PC-9 (cell line): ENCODE measurements around the gene ATP2B2. TPM values are rescaled to one million over a fixed set of nuclear protein-coding genes. Genes with fewer than 3 reads are reported as not detected.

Source experiments
- BruUV-seq: library from RNA; stranded (reverse); fragments of 400-500 nt; replicated peaks from 2 replicates; lab custom pipeline; 2021; lab: Mats Ljungman, UMichigan
- CTCF ChIA-PET: fragments of 300-600 bp; sonication (Branson Sonifier 250); formaldehyde crosslinking; loops from one replicate; lab custom pipeline; 2022; ENCODE audit warnings: antibody characterized with exemption; lab: Charles Lee
- POLR2A ChIA-PET: fragments of 300-600 bp; sonication (Branson Sonifier 250); formaldehyde crosslinking; loops from one replicate; lab custom pipeline; 2022; ENCODE audit warnings: antibody characterized with exemption; ENCODE audit not compliant: unreplicated experiment; lab: Charles Lee
- DNase-seq, 2 experiments: peaks; one replicate each; pipeline versions ENCODE4 v3.0.0 to v3.0.0-alpha.2; 2015 to 2022; ENCODE audit warnings: mixed read lengths in 1 of 2
- H2AFZ ChIP-seq: fragments of 200-600 bp; sonication (generic); 2 replicates; pipeline ENCODE4 v1.8.1; 2017; ENCODE audit warnings: antibody characterized with exemption
- H3F3A ChIP-seq: fragments of 200-600 bp; sonication (generic); 2 replicates; pipeline ENCODE4 v1.8.1; 2017; ENCODE audit warnings: antibody characterized with exemption, mild to moderate bottlenecking, low read depth; ENCODE audit not compliant: insufficient read depth
- H3K27ac ChIP-seq: fragments of 200-600 bp; sonication (generic); 2 replicates; pipeline ENCODE4 v1.6.1; 2016; ENCODE audit warnings: mixed run types
- H3K27me3 ChIP-seq: fragments of 200-600 bp; sonication (generic); 2 replicates; pipeline ENCODE4 v1.6.1; 2016; ENCODE audit warnings: low read depth, mixed run types; ENCODE audit not compliant: insufficient read depth
- H3K36me3 ChIP-seq: fragments of 200-600 bp; sonication (generic); 2 replicates; pipeline ENCODE4 v1.6.1; 2016; ENCODE audit warnings: low read depth, mixed run types
- H3K4me1 ChIP-seq: fragments of 200-600 bp; sonication (generic); replicated peaks from 2 replicates; pipeline ENCODE4 v1.6.1; 2016; ENCODE audit warnings: mixed run types; ENCODE audit not compliant: insufficient read depth
- H3K4me2 ChIP-seq: fragments of 200-600 bp; sonication (generic); 2 replicates; pipeline ENCODE4 v1.6.1; 2017; ENCODE audit warnings: mixed run types
- H3K4me3 ChIP-seq: fragments of 200-600 bp; sonication (generic); 2 replicates; pipeline ENCODE4 v1.6.1; 2016; ENCODE audit warnings: mixed run types
- H3K79me2 ChIP-seq: fragments of 200-600 bp; sonication (generic); 2 replicates; pipeline ENCODE4 v1.6.1; 2017; ENCODE audit warnings: low read depth, mixed run types
- H3K9me2 ChIP-seq: fragments of 200-600 bp; sonication (generic); 2 replicates; pipeline ENCODE4 v1.8.1; 2017; ENCODE audit warnings: mild to moderate bottlenecking; ENCODE audit not compliant: insufficient read depth
- H3K9me3 ChIP-seq: fragments of 200-600 bp; sonication (generic); 2 replicates; pipeline ENCODE4 v1.8.1; 2016; ENCODE audit warnings: low read depth; ENCODE audit not compliant: insufficient read depth
- H4K20me1 ChIP-seq: fragments of 200-600 bp; sonication (generic); 2 replicates; pipeline ENCODE4 v1.8.1; 2017; ENCODE audit not compliant: insufficient read depth
- CTCF ChIP-seq: fragments of 200-600 bp; sonication (generic); conservative IDR thresholded peaks from 2 replicates; pipeline ENCODE4 v1.6.1; 2017; ENCODE audit warnings: mixed run types, antibody characterized with exemption, mild to moderate bottlenecking, moderate library complexity
- EZH2 ChIP-seq: fragments of 200-600 bp; sonication (generic); IDR thresholded peaks from 2 replicates; pipeline ENCODE4 v1.8.0; 2017; ENCODE audit warnings: antibody characterized with exemption, low read depth
- intact Hi-C: fragments of 100-400 bp; cut with micrococcal nuclease; formaldehyde crosslinking; loops from one replicate; pipeline ENCODE4 v1.10.0; 2022; ENCODE audit not compliant: unreplicated experiment
- total RNA-seq: library from RNA; stranded (reverse); gene quantifications from 2 replicates; pipeline ENCODE4 v1.2.3, GENCODE V29; 2021

The ATP2B2 gene
- total RNA-seq, 1 experiment from 2014 or later = not detected

GRCh38 chr3:10357592-10358308, 147.6 kb downstream of the ATP2B2 start:
- POLR2A ChIA-PET = no interaction called here
- DNase-seq = no peak
- Histone ChIP-seq H2AFZ (no peak overlapping the region), H4K20me1 (peaks cover 3% of the 10 kb centered on the region; the same call in 1 of the 2 replicates), H3K4me3 (no peak overlapping the region), H3F3A (no peaks in the 10 kb centered on the region), H3K9me2 (no peaks in the 10 kb centered on the region), H3K79me2 (no peaks in the 10 kb centered on the region), H3K9me3 (no peaks in the 10 kb centered on the region), H3K36me3 (no peaks in the 10 kb centered on the region), H3K27me3 (peaks cover 90% of the 10 kb centered on the region), H3K4me1 (no peaks in the 10 kb centered on the region), H3K27ac (no peak overlapping the region), H3K4me2 (no peak overlapping the region)
- intact Hi-C loops = no loop called here
- TF ChIP-seq EZH2 (no peak), CTCF (no peak)
- CTCF ChIA-PET = no interaction called here
- BruUV-seq = no TSS peak

- H3K36me3 ChIP-seq = no peaks in the 10 kb centered on the region
- no peaks in the 10 kb centered on the region for H3K79me2 ChIP-seq
- H4K20me1 ChIP-seq = peaks cover 3% of the 10 kb centered on the region; the same call in 1 of the 2 replicates
- no peaks in the 10 kb centered on the region for H3F3A ChIP-seq
- H3K4me1 ChIP-seq = no peaks in the 10 kb centered on the region
- H3K27ac ChIP-seq = no peak overlapping the region
- H3K9me2 ChIP-seq = no peaks in the 10 kb centered on the region
- TF ChIP-seq EZH2 (no peak), CTCF (no peak)
- H3K4me3 ChIP-seq = no peak overlapping the region
- H2AFZ ChIP-seq = no peak overlapping the region
- BruUV-seq = no TSS peak
- CTCF ChIA-PET = no interaction called here
- H3K4me2 ChIP-seq = no peak overlapping the region
- POLR2A ChIA-PET = no interaction called here
- intact Hi-C loops = no loop called here
- no peak for DNase-seq
- no peaks in the 10 kb centered on the region for H3K9me3 ChIP-seq
- peaks cover 92% of the 10 kb centered on the region for H3K27me3 ChIP-seq
These were observed 148.3 kb downstream of the ATP2B2 start for GRCh38 chr3:10357095-10357494.

- Histone ChIP-seq H3K79me2 (no peaks in the 10 kb centered on the region), H3K4me2 (no peak overlapping the region), H3F3A (no peaks in the 10 kb centered on the region), H3K4me1 (no peaks in the 10 kb centered on the region), H3K36me3 (no peaks in the 10 kb centered on the region), H2AFZ (no peak overlapping the region), H3K9me3 (no peaks in the 10 kb centered on the region), H4K20me1 (peaks cover 3% of the 10 kb centered on the region; the same call in 1 of the 2 replicates), H3K27me3 (peaks cover 92% of the 10 kb centered on the region), H3K4me3 (no peak overlapping the region), H3K27ac (no peak overlapping the region), H3K9me2 (no peaks in the 10 kb centered on the region)
- ChIA-PET POLR2A (no interaction called here), CTCF (no interaction called here)
- TF ChIP-seq CTCF (no peak), EZH2 (no peak)
- DNase-seq = no peak
- intact Hi-C loops = no loop called here
- BruUV-seq = no TSS peak
These were observed 148.9 kb downstream of the ATP2B2 start for GRCh38 chr3:10356461-10356981.
